Panc1 (cell line): Measurements from ENCODE around the gene RPN2. TPM values are rescaled to one million over a fixed set of nuclear protein-coding genes. Genes with fewer than 3 reads are reported as not detected.

Experiments
- ATAC-seq: fragments of 200-7000 bp; cut with Tn5 transposase; 2 replicates; pipeline ENCODE4 v1.9.1; 2020; ENCODE audit warnings: mild to moderate bottlenecking, moderate library complexity
- BruUV-seq: library from RNA; stranded (reverse); fragments of 400-500 nt; replicated peaks from 2 replicates; lab custom pipeline; 2021; lab: Mats Ljungman, UMichigan
- CTCF ChIA-PET: fragments of 300-600 bp; sonication (Branson Sonifier 250); formaldehyde crosslinking; loops from one replicate; lab custom pipeline; 2022; ENCODE audit warnings: antibody characterized with exemption; lab: Charles Lee
- POLR2A ChIA-PET: fragments of 300-600 bp; sonication (Branson Sonifier 250); formaldehyde crosslinking; loops from one replicate; lab custom pipeline; 2022; ENCODE audit warnings: antibody characterized with exemption; lab: Charles Lee
- DNase-seq: peaks from one replicate; pipeline ENCODE4 v3.0.0-alpha.2; 2010; ENCODE audit warnings: low read depth, low spot score
- H3K27ac ChIP-seq: 2 replicates; pipeline ENCODE4 v1.5.1; 2011; ENCODE audit warnings: mild to moderate bottlenecking, low read length, inconsistent platforms
- H3K27me3 ChIP-seq: fragments of 200-500 bp; sonication (Bioruptor generic); 2 replicates; pipeline ENCODE4 v1.6.0; 2014; ENCODE audit warnings: low read length, inconsistent platforms; ENCODE audit not compliant: control insufficient read depth, insufficient read depth
- H3K36me3 ChIP-seq: fragments of 200-500 bp; sonication (Bioruptor generic); 2 replicates; pipeline ENCODE4 v1.5.1; 2014; ENCODE audit warnings: inconsistent platforms, mild to moderate bottlenecking, low read length, moderate library complexity; ENCODE audit not compliant: control insufficient read depth, insufficient read depth
- H3K4me1 ChIP-seq: 2 replicates; pipeline ENCODE4 v1.5.1; 2011; ENCODE audit warnings: inconsistent platforms, mild to moderate bottlenecking, low read length, moderate library complexity; ENCODE audit not compliant: control insufficient read depth, insufficient read depth
- H3K4me3 ChIP-seq, 2 experiments: 2 replicates each; pipeline ENCODE4 v1.5.1; 2011 to 2012; ENCODE audit warnings: low read depth in 2 of 2, low read length in 2 of 2, mild to moderate bottlenecking in 2 of 2, inconsistent platforms in 1 of 2, moderate library complexity in 1 of 2
- H3K9me3 ChIP-seq: fragments of 200-500 bp; sonication (Bioruptor generic); 2 replicates; pipeline ENCODE4 v1.5.1; 2014; ENCODE audit warnings: low read depth, mild to moderate bottlenecking, inconsistent platforms, low read length, moderate library complexity; ENCODE audit not compliant: control insufficient read depth, insufficient read depth
- POLR2AphosphoS5 ChIP-seq: IDR thresholded peaks from 2 replicates; pipeline ENCODE4 v1.6.1; 2012; ENCODE audit warnings: mild to moderate bottlenecking, low read depth, low read length, moderate library complexity
- SIN3A ChIP-seq: IDR thresholded peaks from 2 replicates; pipeline ENCODE4 v1.6.1; 2012; ENCODE audit warnings: low read depth, mild to moderate bottlenecking, low read length, moderate library complexity, borderline replicate concordance; ENCODE audit not compliant: insufficient read depth
- TCF7L2 ChIP-seq: IDR thresholded peaks from 2 replicates; pipeline ENCODE4 v1.6.1; 2011; ENCODE audit warnings: mild to moderate bottlenecking, low read depth, low read length, inconsistent platforms
- in situ Hi-C: cut with HindIII; loops from 2 replicates; pipeline ENCODE4 v1.10.0; 2016; ENCODE audit warnings: low sequenced_read_pairs, low pct_unique_long_range_greater_than_20kb
- intact Hi-C: fragments of 100-400 bp; cut with micrococcal nuclease; formaldehyde crosslinking; loops from one replicate; pipeline ENCODE4 v1.10.0; 2022; ENCODE audit not compliant: unreplicated experiment
- total RNA-seq: library from RNA; stranded (reverse); gene quantifications from one replicate; pipeline ENCODE4 v1.2.1, GENCODE V29; 2021; ENCODE audit not compliant: unreplicated experiment
- TF ChIP-seq, protein P1 (sequence below), 2 experiments: IDR thresholded peaks; 2 replicates each; pipeline ENCODE4 v1.6.1; 2011 to 2012; ENCODE audit warnings: low read depth in 2 of 2, control low read depth in 1 of 2, low read length in 1 of 2, mild to moderate bottlenecking in 1 of 2, moderate library complexity in 1 of 2; ENCODE audit not compliant: insufficient read depth in 1 of 2
- TF ChIP-seq, protein P2 (sequence below): fragments of 450-650 bp; IDR thresholded peaks from 2 replicates; pipeline ENCODE4 v1.5.1; 2017; ENCODE audit warnings: mild to moderate bottlenecking

The RPN2 gene
- total RNA-seq, 1 experiment from 2014 or later = 250 TPM

DNA sequence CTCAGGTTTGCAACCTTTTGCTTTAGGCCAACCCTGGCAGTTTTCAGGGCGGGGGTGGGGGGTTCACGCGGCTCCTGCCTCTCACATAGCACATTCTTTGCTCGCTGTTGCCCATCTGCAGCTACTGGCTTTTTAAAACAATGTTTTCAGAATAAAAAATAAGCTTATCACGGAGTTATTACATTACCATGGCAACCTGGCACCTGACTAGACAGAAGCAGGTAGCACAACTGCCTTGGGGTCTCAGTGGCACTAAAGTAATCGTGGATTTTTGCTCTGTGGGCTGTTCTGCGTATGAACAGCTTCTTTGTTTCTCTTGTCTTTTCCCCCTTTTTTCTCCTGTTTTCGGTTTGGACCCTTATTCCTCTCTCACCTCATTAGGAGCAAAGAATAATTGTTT lies 101.3 kb downstream of the RPN2 start:
- in situ Hi-C loops = no loop called here
- no TSS peak for BruUV-seq
- POLR2A ChIA-PET = interaction anchor here (0.7 kb wide), 1 partner anchor 172 kb away, joined by 3 read pairs; no protein-coding TSS in a partner anchor

GRCh38 chr20:37282556-37282955 lies 103.4 kb downstream of the RPN2 start:
- TF ChIP-seq POLR2AphosphoS5 (no peak), TCF7L2 (no peak), SIN3A (no peak)
- TF ChIP-seq, protein P1, sequence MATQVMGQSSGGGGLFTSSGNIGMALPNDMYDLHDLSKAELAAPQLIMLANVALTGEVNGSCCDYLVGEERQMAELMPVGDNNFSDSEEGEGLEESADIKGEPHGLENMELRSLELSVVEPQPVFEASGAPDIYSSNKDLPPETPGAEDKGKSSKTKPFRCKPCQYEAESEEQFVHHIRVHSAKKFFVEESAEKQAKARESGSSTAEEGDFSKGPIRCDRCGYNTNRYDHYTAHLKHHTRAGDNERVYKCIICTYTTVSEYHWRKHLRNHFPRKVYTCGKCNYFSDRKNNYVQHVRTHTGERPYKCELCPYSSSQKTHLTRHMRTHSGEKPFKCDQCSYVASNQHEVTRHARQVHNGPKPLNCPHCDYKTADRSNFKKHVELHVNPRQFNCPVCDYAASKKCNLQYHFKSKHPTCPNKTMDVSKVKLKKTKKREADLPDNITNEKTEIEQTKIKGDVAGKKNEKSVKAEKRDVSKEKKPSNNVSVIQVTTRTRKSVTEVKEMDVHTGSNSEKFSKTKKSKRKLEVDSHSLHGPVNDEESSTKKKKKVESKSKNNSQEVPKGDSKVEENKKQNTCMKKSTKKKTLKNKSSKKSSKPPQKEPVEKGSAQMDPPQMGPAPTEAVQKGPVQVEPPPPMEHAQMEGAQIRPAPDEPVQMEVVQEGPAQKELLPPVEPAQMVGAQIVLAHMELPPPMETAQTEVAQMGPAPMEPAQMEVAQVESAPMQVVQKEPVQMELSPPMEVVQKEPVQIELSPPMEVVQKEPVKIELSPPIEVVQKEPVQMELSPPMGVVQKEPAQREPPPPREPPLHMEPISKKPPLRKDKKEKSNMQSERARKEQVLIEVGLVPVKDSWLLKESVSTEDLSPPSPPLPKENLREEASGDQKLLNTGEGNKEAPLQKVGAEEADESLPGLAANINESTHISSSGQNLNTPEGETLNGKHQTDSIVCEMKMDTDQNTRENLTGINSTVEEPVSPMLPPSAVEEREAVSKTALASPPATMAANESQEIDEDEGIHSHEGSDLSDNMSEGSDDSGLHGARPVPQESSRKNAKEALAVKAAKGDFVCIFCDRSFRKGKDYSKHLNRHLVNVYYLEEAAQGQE (IDR thresholded peaks at IDR 0.05; ENCODE audit: insufficient read depth in 1 of 2, low read depth in 2 of 2, low read length in 1 of 2) = no peak
- TF ChIP-seq, protein P2, sequence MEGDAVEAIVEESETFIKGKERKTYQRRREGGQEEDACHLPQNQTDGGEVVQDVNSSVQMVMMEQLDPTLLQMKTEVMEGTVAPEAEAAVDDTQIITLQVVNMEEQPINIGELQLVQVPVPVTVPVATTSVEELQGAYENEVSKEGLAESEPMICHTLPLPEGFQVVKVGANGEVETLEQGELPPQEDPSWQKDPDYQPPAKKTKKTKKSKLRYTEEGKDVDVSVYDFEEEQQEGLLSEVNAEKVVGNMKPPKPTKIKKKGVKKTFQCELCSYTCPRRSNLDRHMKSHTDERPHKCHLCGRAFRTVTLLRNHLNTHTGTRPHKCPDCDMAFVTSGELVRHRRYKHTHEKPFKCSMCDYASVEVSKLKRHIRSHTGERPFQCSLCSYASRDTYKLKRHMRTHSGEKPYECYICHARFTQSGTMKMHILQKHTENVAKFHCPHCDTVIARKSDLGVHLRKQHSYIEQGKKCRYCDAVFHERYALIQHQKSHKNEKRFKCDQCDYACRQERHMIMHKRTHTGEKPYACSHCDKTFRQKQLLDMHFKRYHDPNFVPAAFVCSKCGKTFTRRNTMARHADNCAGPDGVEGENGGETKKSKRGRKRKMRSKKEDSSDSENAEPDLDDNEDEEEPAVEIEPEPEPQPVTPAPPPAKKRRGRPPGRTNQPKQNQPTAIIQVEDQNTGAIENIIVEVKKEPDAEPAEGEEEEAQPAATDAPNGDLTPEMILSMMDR = no peak; the same call in 1 of the 2 replicates
- no TSS peak for BruUV-seq
- no peak for DNase-seq

More for the DNA sequence above, 101.3 kb downstream of the RPN2 start:
- DNase-seq = no peak
- no peak for TF ChIP-seq TCF7L2
- TF ChIP-seq, protein P1 (IDR thresholded peaks at IDR 0.05; ENCODE audit: insufficient read depth in 1 of 2, low read depth in 2 of 2, low read length in 1 of 2) = no peak
- TF ChIP-seq POLR2AphosphoS5 = no peak
- intact Hi-C loops = loop anchor here (5.0 kb wide), 1 partner anchor 252 kb away; no protein-coding TSS in a partner anchor
- ATAC-seq = no peak
- CTCF ChIA-PET = no interaction called here
- no peak overlapping the region for H3K4me3 ChIP-seq
- no peaks in the 10 kb centered on the region for H3K27me3 ChIP-seq
- no peaks in the 10 kb centered on the region for H3K9me3 ChIP-seq
- peaks cover 4% of the 10 kb centered on the region; the same call in 1 of the 2 replicates for H3K4me1 ChIP-seq
- no peak overlapping the region for H3K27ac ChIP-seq
- no peaks in the 10 kb centered on the region for H3K36me3 ChIP-seq

More at GRCh38 chr20:37282556-37282955, 103.4 kb downstream of the RPN2 start:
- intact Hi-C loops (loop anchor here (5.0 kb wide), 1 partner anchor 250 kb away; no protein-coding TSS in a partner anchor), in situ Hi-C loops (no loop called here)
- H3K4me1 ChIP-seq = no peaks in the 10 kb centered on the region
- H3K27ac ChIP-seq = no peak overlapping the region
- H3K27me3 ChIP-seq = no peaks in the 10 kb centered on the region
- H3K4me3 ChIP-seq = no peak overlapping the region
- ChIA-PET POLR2A (no interaction called here), CTCF (no interaction called here)
- no peaks in the 10 kb centered on the region for H3K9me3 ChIP-seq
- H3K36me3 ChIP-seq = no peaks in the 10 kb centered on the region
- ATAC-seq = no peak
